22Rv1 (cell line): ENCODE results near the gene TNFRSF18.

Source experiments
- ZFX ChIP-seq: fragments of 450-650 bp; IDR thresholded peaks from 2 replicates; pipeline ENCODE4 v1.6.1; 2017; ENCODE audit warnings: antibody characterized with exemption, borderline replicate concordance
- TF ChIP-seq, protein P1 (sequence below): fragments of 450-650 bp; IDR thresholded peaks from 2 replicates; pipeline ENCODE4 v1.5.1; 2017; ENCODE audit warnings: mild to moderate bottlenecking

DNA sequence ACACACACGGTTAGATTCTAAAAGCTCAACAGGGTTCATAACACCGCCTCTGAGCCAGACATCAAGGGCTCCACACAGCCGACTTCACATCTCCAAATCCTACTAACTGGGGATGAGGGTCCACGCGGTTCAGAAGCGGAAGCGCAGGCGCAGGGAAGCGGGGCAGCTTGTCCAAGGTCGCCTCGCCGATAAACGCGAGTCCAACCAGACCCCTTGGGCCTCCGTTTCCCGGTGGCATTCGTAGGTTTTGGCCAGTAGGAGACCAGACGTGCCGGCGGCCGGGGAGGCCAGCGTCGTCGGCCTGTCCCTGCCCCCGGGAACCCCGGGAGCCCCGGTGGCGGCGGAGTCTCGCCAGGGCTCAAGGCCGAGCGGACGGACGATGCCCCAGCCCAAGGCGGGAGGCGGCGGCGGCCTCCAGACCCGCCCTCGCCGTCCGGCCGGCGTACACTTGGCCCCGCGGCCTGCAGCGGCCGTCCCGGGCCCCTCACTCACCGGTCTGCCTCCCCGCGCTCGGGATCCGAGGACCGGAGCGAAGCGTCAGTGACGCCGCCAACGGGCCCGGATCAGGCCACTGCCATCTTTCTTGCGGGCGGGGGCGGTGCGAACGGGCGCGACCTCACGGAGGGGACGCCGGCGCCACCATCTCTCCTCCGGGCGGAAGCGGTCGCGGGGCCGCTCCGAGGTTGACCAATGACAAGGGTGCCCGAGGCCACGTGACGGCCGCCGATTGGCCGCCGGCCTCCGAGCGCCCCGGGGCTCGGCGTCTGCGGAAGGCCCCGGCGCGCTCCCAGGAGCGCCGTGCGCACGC, 25.2 kb upstream of the TNFRSF18 start, which contains the start of gene SDF4:
- TF ChIP-seq, protein P1, sequence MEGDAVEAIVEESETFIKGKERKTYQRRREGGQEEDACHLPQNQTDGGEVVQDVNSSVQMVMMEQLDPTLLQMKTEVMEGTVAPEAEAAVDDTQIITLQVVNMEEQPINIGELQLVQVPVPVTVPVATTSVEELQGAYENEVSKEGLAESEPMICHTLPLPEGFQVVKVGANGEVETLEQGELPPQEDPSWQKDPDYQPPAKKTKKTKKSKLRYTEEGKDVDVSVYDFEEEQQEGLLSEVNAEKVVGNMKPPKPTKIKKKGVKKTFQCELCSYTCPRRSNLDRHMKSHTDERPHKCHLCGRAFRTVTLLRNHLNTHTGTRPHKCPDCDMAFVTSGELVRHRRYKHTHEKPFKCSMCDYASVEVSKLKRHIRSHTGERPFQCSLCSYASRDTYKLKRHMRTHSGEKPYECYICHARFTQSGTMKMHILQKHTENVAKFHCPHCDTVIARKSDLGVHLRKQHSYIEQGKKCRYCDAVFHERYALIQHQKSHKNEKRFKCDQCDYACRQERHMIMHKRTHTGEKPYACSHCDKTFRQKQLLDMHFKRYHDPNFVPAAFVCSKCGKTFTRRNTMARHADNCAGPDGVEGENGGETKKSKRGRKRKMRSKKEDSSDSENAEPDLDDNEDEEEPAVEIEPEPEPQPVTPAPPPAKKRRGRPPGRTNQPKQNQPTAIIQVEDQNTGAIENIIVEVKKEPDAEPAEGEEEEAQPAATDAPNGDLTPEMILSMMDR, result no peak
- no peak for TF ChIP-seq ZFX
